DMS 273 treated with DMSO at 0.1 percent for 48 hours (cell line): ENCODE measurements around the gene CACNA1D.
"Not testable (repeated sequence)": the region's sequence is repeated elsewhere in the genome, so short reads cannot be mapped to it uniquely, and the experiment has no call there.

ENCODE experiments used
- DNase-seq: peaks from one replicate; lab custom pipeline; 2025; lab: John Stamatoyannopoulos, UW

CACNA1D gene

DNA sequence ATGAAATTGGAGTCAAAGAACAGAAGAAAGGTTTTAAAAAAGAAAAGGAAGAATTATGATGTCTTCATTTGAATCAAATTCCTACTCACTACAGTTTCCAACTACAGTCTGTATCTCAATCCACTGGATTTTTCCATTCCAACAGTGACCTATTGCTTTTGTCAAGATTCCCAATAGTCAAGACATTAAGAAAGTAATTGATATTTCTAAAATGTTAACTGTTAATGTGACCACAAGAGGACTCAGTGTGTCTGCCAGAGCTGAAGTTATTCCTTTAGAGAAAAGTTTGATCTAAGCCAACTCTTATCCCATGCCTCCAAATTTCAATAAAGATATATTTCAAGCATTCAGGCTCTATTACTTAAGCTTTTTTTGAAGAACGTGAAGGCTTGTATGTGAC is 163.2 kb downstream of the CACNA1D start:
- no peak for DNase-seq

DNA sequence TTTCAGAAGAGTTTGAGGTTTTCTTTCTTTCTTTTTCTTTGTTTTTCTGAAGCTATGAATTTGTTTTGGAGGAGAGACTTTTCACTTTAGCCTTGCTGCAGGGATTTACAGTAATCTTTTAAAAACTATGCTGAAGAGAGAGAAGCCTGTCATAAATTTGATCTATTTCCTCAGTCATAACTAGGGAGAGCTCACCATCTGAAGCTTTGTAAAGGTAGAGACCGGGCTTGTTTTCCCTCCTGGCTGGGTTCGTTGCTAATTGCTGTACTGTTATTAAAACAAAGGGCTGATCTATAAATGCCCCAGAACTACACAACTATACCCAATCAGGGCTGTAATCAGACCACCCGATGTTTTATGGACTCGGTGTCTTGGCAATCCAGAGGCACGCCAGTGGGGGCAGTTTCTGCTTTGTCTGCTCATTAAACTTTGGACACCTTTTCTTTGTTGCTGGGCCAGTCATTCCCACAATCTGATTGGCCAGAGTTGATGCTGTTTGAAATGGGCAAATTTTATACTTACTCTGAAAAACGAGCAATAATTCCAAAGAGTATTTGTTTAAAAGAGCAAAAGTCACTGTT is 164.3 kb downstream of the CACNA1D start:
- DNase-seq, result no peak

DNA sequence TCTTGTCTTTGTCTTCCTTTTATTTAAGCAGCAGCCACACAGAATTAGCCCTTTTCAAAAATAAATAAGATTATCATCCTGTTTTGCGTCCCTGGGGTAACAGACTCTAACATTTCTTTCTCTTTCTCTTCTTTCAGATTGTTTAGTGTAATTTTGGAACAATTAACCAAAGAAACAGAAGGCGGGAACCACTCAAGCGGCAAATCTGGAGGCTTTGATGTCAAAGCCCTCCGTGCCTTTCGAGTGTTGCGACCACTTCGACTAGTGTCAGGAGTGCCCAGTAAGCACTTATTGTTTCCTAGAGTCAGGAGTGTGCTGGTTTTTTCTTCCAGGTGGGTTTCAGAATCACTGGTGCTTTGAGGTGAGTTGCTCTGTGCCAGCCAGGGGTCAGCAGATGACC is 165.6 kb downstream of the CACNA1D start:
- no peak for DNase-seq

DNA sequence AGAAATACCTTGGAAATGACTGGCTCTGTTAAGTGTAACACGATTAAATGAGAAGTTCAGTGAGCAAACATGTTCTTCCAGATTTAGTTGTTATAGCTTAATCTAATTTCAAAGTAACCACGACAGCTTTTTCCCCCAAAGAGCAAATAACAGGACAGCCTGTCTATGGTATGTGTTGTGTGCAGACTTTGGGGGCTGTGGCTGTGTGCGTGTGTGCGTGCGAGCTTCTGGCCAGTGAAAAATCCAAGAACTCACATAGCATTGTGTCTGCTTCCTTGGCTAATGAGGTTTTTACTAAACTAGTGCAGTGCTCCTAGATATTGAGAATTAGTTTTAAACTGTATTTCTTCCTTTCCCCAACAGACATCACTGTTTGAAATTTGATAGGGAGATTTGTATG is 167.1 kb downstream of the CACNA1D start:
- no peak for DNase-seq

DNA sequence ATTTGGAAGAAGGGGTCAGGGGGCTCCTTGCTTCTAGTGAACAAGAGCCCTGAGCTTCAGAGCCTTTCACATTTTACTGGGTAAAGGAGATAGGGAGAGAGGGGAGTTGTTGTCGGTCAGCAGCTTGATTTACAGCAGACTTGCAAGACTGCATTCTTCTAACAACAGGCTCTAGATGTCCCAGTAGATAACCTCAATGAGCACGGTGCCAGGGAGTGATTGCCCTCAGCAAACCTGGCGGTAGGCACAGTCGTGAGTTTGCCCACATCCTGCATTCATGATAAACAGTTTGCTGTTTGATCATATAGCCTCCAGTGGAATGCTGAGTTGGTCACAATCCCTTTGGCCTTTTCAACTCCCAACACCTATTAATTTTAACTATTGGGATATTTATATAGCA is 170.4 kb downstream of the CACNA1D start:
- not testable (repeated sequence) for DNase-seq

DNA sequence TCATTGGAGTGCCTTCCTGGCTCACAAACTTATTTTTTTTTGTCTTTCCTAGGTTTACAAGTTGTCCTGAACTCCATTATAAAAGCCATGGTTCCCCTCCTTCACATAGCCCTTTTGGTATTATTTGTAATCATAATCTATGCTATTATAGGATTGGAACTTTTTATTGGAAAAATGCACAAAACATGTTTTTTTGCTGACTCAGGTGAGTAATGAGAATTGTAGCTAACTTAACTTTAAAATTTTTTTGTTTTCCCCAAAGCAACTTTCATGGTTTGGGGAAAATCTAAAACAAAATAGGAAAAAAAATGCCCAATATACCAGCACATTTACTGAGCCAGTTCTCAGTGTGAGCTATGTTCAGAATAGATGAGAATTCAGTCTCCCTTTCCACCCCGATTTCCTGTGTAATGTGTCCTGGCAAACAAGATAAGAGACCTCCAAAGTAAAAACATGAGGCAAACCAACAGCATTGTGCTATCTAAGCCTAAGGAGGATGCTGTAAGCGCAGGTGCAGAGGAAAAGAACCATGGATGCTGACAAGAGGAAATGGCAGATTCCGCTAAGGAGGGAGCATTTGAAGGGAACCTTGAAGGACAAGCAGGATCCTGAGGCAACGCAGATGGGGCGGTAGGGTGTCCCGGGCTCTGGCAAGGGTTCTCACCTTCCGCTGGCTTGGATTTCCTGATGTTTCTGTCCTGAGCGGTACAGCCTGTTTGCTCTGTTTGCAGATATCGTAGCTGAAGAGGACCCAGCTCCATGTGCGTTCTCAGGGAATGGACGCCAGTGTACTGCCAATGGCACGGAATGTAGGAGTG is 171.4 kb downstream of the CACNA1D start:
- no peak for DNase-seq

DNA sequence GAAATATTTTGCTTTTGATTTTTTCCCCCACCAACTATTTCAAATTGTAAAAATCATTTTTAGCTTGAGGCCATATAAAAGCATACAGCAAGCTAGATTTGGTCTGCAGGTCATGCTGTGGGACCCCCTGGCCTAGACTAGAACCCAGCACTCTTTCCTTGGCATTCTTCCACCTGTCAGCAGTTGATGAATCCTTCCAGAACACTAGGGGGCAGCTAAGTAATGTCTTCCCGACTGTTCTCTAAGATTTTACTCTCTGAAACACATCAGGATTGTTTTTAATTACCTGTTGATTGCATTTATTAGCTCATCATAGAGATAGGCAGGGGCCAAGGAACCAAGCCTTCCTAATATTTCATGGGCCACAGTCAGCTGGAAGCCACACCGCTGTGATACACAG is 174.5 kb downstream of the CACNA1D start:
- no peak for DNase-seq

DNA sequence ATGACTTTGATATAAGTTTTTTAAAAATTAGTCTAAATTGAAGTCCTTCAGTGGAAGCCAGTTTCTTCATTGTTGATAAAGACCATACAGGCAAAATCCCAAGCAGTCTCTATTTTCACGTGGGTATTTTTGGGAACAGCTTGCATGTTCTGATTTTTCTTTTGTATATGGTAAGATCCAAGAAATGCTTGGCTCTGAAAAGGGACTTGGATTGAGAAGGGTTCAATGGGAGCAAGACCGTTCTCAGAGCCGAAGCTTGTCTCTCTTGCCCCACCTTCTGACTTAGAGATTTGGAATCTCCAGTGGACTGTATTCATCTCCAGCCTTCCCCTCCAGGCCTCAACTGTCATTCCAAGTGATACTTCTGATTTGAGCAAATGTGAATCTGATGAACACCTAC is 176.3 kb downstream of the CACNA1D start:
- DNase-seq, result no peak

DNA sequence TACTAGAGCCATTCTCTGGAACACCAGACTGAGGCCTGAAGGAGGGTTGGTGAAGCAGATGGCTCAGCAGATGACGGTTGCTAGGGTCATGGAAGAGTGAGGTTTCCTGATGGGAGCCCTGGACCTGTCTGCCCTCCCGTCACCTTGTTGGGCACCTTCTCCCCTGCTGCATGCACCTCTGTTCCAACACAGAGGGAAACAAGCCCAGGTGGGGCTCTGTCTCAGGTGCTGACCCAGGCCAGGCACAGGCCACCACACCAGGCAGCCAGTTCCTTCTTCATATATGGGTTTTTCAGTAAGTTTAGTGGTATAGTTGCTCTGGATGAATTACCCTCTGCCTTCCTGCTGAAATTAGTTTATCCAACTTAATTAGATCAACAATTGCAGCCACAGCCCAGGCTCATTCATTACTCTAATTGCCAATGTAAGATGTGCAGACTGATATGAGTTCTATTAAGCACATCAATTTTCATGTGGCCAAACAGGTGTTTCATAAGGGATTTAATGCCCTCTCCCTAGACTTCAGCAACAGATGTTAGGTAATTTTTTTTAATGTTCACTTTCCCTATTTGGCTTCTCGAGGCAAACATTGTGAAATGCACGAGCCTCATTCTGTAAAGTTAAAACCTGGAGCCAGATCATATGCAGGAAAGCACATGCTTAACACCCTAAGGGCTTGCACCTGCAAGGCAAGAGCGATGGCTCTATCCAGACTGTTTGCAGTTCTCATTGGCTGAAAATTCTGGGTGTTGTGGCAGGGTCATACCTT is 177.0 kb downstream of the CACNA1D start:
- no peak for DNase-seq

DNA sequence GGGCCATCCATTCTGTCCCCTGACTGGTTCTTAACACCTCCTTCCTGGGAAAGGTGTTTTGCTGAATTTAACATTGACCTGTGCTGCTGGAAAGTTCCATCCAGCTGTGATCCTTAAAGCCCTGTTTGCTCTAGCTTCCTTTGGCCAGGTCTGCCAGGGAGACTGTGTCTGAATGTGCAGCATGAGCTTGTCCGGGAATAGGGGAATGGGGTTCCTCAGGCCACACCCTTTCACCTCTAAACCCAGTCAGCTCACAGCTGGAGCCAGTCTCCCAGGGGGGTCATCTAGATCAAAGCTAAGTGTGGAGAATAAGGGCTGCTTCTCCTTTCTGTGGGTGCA is 177.5 kb downstream of the CACNA1D start:
- DNase-seq, result no peak

DNA sequence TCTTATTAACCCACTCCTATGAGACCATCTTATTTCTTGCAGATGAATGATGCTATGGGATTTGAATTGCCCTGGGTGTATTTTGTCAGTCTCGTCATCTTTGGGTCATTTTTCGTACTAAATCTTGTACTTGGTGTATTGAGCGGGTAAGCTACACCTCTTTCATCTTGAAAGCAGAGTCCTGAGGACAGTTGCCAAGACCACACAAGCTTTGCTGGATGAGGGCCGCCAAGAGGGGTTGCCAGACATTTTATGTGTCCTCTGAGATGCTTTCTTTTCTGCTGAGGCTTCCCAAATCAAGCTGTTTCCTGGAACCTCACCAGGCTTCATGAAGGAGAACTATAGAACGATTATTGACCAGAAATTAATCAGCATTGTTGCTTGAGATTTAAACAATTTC is 178.6 kb downstream of the CACNA1D start:
- DNase-seq, result no peak

DNA sequence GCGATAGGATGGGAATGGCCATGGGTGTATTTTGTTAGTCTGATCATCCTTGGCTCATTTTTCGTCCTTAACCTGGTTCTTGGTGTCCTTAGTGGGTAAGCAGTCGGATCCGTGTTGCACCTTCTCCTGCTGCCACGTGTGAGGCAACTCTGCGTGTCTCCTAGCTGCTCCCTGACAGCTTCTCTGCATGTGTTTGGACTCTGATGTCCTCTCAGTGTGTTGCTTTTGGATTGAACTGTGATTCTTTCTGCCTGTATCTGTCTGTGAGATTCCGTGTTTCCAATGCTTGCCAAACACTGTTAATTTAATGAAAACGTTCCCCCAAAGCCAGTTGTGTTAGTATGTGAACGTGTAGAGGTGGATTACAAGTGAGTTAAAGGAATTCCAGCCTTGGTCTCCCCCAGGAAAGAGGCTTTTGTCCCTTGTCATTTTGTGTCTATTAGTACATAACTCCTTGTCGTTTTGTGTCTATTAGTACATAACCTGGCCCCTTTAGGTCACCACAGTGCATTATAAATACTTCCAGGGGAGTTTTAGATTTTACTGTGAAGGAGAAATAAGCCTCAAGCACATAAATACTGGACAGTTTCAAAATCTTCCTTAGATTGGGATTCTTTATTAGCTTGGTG is 179.4 kb downstream of the CACNA1D start:
- DNase-seq, result no peak

DNA sequence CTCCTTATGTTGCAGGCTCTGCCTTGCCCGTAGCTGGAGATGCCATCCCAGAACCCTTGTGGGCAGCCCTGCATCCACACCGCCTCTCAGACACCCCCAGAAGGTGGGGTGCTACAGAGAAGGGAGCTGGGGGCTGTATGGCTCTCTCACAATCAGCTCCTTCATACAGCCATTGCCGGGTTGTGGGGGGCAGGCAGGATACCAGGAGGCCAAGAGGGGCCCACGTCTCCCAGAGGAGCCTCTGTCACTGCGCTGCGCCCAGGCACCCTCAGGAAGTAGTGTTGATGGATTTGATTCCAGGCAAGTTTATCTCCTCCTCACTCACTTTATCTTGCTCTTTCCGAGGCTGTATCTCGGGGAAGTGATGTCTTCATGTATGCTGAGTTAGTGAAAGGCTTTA is 180.2 kb downstream of the CACNA1D start:
- no peak for DNase-seq

DNA sequence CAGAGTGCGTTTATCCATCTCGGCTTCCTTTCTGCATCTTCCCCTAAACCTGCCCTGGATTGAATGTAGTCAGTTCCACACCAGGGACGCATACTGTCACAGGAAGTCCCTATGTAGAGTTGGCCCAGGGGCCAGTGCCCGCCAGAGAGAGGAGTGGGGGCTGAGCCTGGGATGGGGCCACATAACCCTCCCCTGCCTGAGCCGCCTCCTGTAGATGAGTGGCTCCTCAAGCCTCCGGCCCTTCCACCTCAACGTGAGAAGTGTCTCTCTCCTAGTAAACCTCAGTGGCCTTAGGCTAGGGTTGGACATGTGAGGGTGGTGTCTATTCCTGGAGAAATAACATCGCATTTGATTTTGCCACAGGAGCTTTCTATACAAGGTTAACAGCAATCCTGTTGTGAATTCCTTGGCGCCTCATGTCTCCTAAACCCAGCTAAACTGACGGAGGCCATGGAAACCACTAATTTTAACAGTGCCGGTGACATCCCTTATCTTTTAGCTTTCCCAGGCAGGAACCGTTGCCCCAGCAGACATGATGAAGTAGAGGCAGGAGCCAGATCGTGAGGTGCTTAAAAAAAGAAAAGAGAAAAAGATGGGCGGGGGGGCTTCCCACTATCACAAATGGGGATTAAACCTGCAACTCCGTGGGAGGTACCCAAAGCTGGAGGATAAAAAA is 180.7 kb downstream of the CACNA1D start:
- DNase-seq, result no peak

DNA sequence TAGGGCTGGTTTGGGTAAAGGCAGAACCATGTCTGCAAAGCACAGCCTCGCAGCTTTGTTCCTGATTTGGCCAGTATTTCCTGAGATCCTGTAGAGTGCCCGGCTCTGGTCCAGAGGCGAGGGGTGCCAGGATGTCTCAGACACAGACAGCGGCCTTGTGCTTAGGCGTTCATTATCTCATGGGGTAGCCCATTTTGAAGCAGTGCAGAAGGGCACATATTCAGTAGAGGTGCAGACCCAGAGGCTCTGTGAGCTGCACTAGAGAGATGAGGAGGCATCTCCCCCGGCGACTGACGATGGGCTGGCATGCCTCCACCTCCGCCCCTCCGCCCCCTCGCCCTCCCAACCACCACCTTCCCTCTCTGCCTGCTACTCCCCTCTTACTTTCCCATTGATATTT is 181.5 kb downstream of the CACNA1D start:
- DNase-seq, result no peak

DNA sequence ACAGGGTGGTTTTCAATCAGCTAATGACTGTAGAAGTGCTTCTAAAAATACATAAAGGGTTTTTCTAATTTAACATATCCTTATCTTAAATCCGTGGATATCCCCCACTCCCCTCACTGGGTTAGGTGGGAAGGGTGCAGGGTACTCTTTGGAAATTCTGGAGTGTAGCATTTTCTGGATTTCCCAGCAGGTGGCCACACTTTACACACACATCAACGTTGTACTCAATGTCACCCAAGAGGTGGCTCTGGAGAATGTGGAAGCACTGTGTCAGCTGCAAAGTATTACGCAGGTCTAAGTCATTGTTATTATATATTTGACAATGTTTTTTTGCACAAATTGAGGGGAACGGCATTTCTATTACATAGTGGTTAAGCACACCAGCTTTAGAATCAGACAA is 183.0 kb downstream of the CACNA1D start:
- no peak for DNase-seq

DNA sequence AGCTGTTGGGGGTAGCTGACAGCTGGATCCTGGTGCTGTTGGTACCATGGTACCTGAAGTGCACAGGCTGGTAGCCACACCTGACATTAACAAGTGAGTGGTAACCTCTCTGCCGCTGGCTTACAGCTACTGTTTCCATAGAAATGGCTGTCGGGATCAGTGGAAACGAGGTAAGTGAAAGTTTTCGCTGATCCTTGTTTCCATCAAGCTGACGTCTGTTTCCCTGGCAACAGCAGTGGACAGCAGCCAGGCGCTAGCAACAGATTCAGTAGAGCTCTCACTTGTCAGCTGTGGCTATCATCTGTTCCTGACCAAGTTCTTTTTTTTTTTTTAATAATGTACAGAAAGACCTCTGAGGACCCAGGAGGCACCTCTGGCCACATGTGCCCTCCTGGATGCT is 185.6 kb downstream of the CACNA1D start:
- DNase-seq, result no peak

DNA sequence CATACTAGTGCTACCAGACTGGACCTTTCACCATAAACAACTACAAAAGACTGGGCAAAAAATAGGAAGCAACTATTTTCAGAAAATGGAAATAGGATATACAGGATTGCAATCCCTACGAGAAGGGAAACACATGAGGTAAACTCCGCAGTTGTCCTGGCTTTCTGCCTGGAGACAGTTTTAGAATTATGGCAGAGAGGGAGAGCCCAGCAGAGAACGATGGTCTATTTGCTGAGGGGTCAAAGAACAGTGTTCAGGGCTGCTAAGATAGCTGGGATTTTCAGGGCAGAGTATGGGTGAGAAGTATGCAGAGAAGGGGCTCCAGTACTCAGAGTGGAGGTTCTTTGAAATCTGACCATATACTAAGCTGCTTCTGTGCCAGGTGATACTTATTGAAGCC is 188.4 kb downstream of the CACNA1D start:
- no peak for DNase-seq

DNA sequence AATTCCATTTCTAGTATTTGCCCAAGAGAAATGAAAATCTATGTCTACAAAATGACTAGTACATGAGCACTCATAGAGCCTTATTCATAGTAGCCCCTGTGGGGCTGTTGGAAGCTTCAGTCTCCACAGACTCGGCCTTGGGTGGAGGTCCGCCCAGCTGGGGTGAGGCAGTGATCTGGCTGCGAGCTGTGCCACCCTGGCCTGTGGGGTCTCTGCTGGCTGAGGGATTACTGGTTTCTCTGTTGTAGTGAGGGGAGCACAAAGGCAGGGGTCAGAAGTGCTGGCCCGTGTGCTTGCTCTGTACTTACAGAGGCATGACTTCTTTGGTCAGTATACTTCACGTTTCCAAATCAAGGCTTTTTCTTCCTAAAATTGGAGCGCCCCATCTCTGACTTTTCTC is 193.7 kb downstream of the CACNA1D start:
- no peak for DNase-seq

DNA sequence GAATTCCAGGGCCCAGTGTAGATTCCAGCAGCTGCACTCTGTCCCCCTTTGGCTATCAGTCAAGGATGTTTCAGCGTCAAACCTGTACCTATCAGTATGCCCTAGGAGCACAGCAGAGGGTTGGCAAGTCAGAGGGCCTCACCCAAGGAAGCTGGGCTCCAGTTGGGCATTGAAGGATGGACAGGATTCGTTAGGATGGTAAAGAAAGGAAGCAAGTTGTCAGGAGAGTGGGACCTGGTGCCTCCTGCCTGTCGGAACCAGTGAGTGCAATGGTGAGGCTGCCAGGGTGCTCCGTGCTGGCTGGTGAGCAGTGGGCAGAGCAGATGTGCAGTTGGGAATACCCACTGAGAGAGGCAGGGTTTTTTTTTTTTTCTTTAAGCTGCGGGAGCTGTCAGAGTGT is 194.6 kb downstream of the CACNA1D start:
- no peak for DNase-seq

DNA sequence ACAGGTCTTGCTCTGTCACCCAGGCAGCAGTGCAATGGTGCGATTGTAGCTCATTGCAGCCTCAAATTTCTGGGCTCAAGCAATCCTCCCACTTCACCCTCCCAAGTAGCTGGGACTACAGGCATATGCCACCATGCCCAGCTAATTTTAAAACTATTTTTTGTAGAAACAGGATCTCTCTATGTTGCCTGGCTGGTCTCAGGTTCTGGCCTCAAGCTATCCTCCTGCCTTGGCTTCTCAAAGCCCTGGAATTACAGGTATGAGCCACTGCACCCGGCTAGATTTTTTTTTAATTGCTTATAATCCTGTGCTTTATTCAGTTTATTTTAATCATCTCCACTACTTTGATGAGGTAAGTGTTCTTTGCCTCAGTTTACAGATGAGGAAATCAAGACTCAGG is 195.3 kb downstream of the CACNA1D start:
- no peak for DNase-seq

DNA sequence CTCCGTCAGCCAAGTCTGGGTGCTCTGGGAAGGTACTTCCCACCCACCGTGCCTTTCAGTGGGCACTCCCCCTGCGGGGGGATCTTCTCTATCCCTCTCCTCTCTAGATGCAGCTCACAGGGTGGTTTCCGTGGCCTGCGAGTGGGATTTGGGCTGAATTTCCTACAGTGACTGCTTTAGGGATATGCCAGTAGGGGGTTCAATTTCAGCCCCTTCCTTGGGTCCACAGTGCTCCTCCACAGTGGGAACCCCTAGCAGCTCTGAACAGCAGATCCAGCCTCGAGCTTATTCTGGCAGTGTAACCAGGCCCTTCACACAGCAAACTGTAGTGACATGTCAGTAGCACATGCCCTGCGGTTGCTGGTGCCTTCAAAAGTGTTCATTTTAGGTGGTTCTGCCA is 196.1 kb downstream of the CACNA1D start:
- DNase-seq, result no peak
